Natural killer cell (primary cell): ENCODE data around the gene ANKRD11. TPM values are rescaled to one million over a fixed set of nuclear protein-coding genes. Genes with fewer than 3 reads are reported as not detected.

Source experiments
- ATAC-seq, 3 donors: fragments of 150-1000 bp in 2 of 3; fragments of 200-7000 bp in 1 of 3; cut with Tn5 transposase; 1 replicate in 1 of 3; 2 replicates in 2 of 3; pipeline ENCODE4 v1.10.0; 2021; ENCODE audit warnings: mild to moderate bottlenecking in 2 of 3, moderate library complexity in 2 of 3
- DNase-seq, 2 donors: peaks; one replicate each; pipeline versions ENCODE4 v3.0.0 to v3.0.0-alpha.2; 2013 to 2021; ENCODE audit warnings: mixed read lengths in 1 of 2
- H3K27ac ChIP-seq: one replicate; pipeline ENCODE4 v1.5.1; 2013; ENCODE audit warnings: mild to moderate bottlenecking, low read length
- H3K27me3 ChIP-seq: one replicate; pipeline ENCODE4 v1.6.1; 2013; ENCODE audit warnings: low read length; ENCODE audit not compliant: control insufficient read depth, insufficient read depth
- H3K36me3 ChIP-seq: one replicate; pipeline ENCODE4 v1.6.1; 2013; ENCODE audit warnings: low read length; ENCODE audit not compliant: control insufficient read depth, insufficient read depth
- H3K4me1 ChIP-seq: one replicate; pipeline ENCODE4 v1.6.1; 2013; ENCODE audit warnings: low read length; ENCODE audit not compliant: control insufficient read depth, insufficient read depth
- H3K4me3 ChIP-seq: one replicate; pipeline ENCODE4 v1.5.1; 2013; ENCODE audit warnings: low read length
- H3K9me3 ChIP-seq: one replicate; pipeline ENCODE4 v1.6.1; 2013; ENCODE audit warnings: low read length; ENCODE audit not compliant: control insufficient read depth, insufficient read depth
- H3K27ac Mint-ChIP-seq, 2 donors: one replicate each; pipeline ENCODE4 v1.8.0; 2022; ENCODE audit warnings: mild to moderate bottlenecking in 2 of 2, mixed read lengths in 2 of 2, moderate library complexity in 1 of 2
- H3K27me3 Mint-ChIP-seq, 2 donors: one replicate each; pipeline ENCODE4 v1.8.0; 2022; ENCODE audit warnings: low read depth in 2 of 2, mixed read lengths in 2 of 2
- H3K36me3 Mint-ChIP-seq: one replicate; pipeline ENCODE4 v1.8.0; 2022; ENCODE audit warnings: mixed read lengths
- H3K4me1 Mint-ChIP-seq, 2 donors: one replicate each; pipeline ENCODE4 v1.8.0; 2022; ENCODE audit warnings: mixed read lengths in 2 of 2
- H3K4me3 Mint-ChIP-seq: one replicate; pipeline ENCODE4 v1.8.0; 2022; ENCODE audit warnings: mild to moderate bottlenecking, moderate library complexity, mixed read lengths
- H3K9me3 Mint-ChIP-seq, 2 donors: one replicate each; pipeline ENCODE4 v1.8.0; 2022; ENCODE audit warnings: mixed read lengths in 2 of 2
- CTCF ChIP-seq: fragments of 200-600 bp; IDR thresholded peaks from one replicate; pipeline ENCODE4 v1.8.0; 2022; ENCODE audit warnings: antibody characterized with exemption
- WGBS: methylation state at CpG from one replicate; pipeline ENCODE4 v1.1.7; 2013; ENCODE audit warnings: missing lambda C conversion rate; ENCODE audit not compliant: insufficient coverage; 5-methylcytosine and 5-hydroxymethylcytosine counted together
- intact Hi-C: fragments of 100-400 bp; cut with micrococcal nuclease; formaldehyde crosslinking; loops from one replicate; pipeline ENCODE4 v1.14.2; 2022
- total RNA-seq, 4 donors: library from RNA; stranded (reverse); fragments of 120-200 nt in 1 of 4; gene quantifications; one replicate each; pipeline versions ENCODE4 v1.2.3 to v1.2.4, GENCODE V29; 2013 to 2022

Gene ANKRD11
- total RNA-seq, 3 donors from 2014 or later (not counting 1 experiment from before 2014, with no cell fraction given), result 230 to 299 (median 287) TPM

- Histone ChIP-seq H3K36me3 (no peaks in the 10 kb centered on the region), H3K4me3 (no peak overlapping the region), H3K27me3 (no peaks in the 10 kb centered on the region), H3K9me3 (no peaks in the 10 kb centered on the region), H3K4me1 (peaks cover 81% of the 10 kb centered on the region), H3K27ac (peak overlapping the region; percentile 16)
- H3K27ac Mint-ChIP-seq, result peak overlapping the region; percentile 78 to 82
- ATAC-seq, result peak in 2 of 3 donors; percentile 14 to 32
- TF ChIP-seq CTCF, result no peak
- H3K9me3 Mint-ChIP-seq, result no peaks in the 10 kb centered on the region
- 29% methylated on average over 11 of the region's 11 CpGs for WGBS
- H3K4me1 Mint-ChIP-seq, result peaks cover 77 to 84% of the 10 kb centered on the region in 2 donors
- peak overlapping the region; percentile 78 for H3K4me3 Mint-ChIP-seq
- intact Hi-C loops, result no loop called here
- DNase-seq, result peak in 1 of 2 donors; percentile 43
- H3K36me3 Mint-ChIP-seq, result no peaks in the 10 kb centered on the region
- no peaks in the 10 kb centered on the region for H3K27me3 Mint-ChIP-seq
Observed at GRCh38 chr16:89410794-89411309, 79.5 kb downstream of the ANKRD11 start.

GRCh38 chr16:89410322-89410721 is 80.0 kb downstream of the ANKRD11 start:
- Mint-ChIP-seq H3K4me1 (peaks cover 77 to 81% of the 10 kb centered on the region in 2 donors), H3K36me3 (no peaks in the 10 kb centered on the region), H3K27ac (peak overlapping the region; percentile 78 to 82), H3K9me3 (no peaks in the 10 kb centered on the region), H3K4me3 (peak overlapping the region; percentile 74), H3K27me3 (no peaks in the 10 kb centered on the region)
- Histone ChIP-seq H3K27ac (no peak overlapping the region), H3K4me3 (no peak overlapping the region), H3K27me3 (no peaks in the 10 kb centered on the region), H3K4me1 (peaks cover 86% of the 10 kb centered on the region), H3K9me3 (no peaks in the 10 kb centered on the region), H3K36me3 (no peaks in the 10 kb centered on the region)
- 29% methylated on average over 4 of the region's 6 CpGs for WGBS
- ATAC-seq (no peak), DNase-seq (no peak)
- TF ChIP-seq CTCF, result no peak
- intact Hi-C loops, result no loop called here

- Histone ChIP-seq H3K4me1 (peaks cover 94% of the 10 kb centered on the region), H3K27me3 (no peaks in the 10 kb centered on the region), H3K4me3 (no peak overlapping the region), H3K9me3 (no peaks in the 10 kb centered on the region), H3K36me3 (no peaks in the 10 kb centered on the region), H3K27ac (peak overlapping the region; percentile 81)
- Mint-ChIP-seq H3K4me3 (peak overlapping the region; percentile 75), H3K9me3 (no peaks in the 10 kb centered on the region), H3K27ac (peak overlapping the region; percentile 73 to 82), H3K27me3 (no peaks in the 10 kb centered on the region), H3K4me1 (peaks cover 80 to 85% of the 10 kb centered on the region in 2 donors), H3K36me3 (no peaks in the 10 kb centered on the region)
- DNase-seq (peak; percentile 63 to 89), ATAC-seq (peak; percentile 72 to 82 (median 81))
- WGBS, result 24% methylated on average over 13 of the region's 13 CpGs
- intact Hi-C loops, result loop anchor here (2.0 to 5.0 kb wide), 5 partner anchors 14 to 78 kb away; no protein-coding TSS in a partner anchor
- TF ChIP-seq CTCF, result no peak
Observed at GRCh38 chr16:89409161-89409711, 81.1 kb downstream of the ANKRD11 start.
